GM19324 (cell line): ENCODE data around the gene CLEC16A.
"Not testable (repeated sequence)": the region's sequence is repeated elsewhere in the genome, so short reads cannot be mapped to it uniquely, and the experiment has no call there.

Experiments
- ATAC-seq: cut with Tn5 transposase; IDR thresholded peaks from one replicate; pipeline ENCODE4 v1.9.1; 2021; ENCODE audit warnings: mild to moderate bottlenecking, moderate library complexity; ENCODE audit not compliant: unreplicated experiment, low FRiP score

CLEC16A gene

DNA sequence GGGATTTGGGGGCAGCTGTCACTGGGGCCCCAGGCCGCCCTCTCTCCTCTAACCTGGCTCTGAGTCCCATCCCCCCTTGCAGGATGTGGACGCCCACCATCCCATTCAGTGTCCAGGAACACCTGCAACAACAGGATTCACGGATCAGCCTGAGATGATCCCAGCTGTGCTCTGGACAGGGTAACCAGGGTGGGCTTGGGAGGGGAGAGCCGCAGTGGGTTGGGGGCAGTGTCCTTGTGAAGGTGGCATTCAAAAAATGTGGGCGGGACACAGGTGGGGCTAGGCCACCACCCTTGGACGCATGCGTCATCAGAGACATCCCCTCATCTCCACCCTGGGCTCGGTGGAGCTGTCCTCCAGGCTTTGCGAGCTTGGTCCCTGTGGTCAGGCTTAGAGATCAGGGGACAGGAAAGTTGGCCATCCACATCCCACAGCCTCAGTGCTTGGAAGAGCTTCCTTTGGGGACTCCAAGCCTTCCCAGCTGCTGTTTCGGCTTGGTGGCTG is 21.2 kb upstream of the CLEC16A start:
- no peak for ATAC-seq

DNA sequence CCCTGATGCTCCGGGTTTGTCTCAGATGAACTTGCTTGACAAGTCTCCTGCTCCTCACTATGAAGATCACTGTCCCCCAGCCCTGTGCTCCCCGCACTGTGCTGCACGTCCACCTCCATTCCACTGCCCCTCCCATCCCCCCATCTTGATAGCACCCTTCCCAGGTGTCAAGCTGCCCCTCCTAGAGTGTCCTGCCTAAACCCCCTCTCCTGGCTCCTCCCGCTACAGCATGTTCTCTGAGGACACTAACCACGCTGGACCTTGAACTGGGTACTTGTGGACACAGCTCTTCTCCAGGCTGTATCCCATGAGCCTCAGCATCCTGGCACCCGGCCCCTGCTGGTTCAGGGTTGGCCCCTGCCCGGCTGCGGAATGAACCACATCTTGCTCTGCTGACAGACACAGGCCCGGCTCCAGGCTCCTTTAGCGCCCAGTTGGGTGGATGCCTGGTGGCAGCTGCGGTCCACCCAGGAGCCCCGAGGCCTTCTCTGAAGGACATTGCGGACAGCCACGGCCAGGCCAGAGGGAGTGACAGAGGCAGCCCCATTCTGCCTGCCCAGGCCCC is 20.6 kb upstream of the CLEC16A start:
- no peak for ATAC-seq

DNA sequence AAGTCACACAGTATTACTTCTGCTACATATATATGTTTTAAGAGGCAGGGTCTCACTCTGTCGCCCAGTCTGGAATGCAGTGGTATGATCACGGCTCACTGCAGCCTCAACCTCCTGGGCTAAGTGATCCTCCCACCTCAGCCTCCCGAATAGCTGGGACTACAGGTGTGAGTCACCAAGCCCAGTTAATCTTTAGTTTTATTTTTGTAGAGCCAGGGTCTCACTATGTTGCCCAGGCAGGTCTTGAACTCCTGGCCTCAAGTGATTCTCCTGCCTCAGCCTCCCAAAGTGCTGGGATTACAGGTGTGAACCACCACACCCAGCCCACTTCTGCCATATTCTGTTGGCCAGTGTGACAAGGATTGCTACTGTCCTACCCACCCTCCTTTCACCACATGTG is 19.1 kb upstream of the CLEC16A start:
- ATAC-seq: not testable (repeated sequence)

DNA sequence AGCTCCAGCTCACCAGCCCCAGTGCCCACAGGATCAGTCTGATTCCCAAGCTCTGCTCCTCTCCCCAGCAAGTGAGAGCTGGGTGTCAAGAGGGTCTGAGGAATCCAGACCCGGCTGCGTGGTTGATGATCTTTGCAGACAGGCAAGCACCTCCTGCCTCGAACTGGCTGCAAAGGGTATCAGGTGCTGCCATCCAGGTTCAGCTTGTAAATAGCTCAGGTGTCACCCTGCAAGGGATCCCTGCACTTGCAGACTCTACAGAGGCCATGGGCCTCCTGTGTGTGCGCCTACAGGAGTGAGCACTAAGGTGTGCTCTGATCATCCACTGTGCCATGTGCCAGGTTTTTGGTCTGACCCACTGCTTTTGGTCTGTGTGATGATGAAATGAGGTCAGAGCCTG is 18.3 kb upstream of the CLEC16A start:
- no peak for ATAC-seq

DNA sequence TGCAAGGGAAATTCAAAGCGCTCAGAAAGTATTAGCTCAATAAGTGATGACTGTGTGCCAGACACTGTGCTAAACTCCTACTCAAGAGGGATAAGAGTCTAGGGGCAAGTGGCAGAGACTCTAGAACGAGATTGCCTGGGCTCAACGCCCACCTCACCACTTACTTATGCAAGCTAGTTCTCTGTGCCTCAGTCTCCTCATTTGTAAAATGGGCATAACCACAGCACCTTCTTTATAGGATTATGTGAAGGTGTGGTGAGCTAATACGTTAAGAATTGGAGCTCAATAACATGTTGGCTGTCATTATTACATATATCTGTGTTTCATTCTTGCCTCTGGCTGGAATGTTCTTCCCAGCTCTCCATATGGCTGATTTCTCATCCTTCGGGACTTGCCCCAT is 17.5 kb upstream of the CLEC16A start:
- ATAC-seq: no peak

DNA sequence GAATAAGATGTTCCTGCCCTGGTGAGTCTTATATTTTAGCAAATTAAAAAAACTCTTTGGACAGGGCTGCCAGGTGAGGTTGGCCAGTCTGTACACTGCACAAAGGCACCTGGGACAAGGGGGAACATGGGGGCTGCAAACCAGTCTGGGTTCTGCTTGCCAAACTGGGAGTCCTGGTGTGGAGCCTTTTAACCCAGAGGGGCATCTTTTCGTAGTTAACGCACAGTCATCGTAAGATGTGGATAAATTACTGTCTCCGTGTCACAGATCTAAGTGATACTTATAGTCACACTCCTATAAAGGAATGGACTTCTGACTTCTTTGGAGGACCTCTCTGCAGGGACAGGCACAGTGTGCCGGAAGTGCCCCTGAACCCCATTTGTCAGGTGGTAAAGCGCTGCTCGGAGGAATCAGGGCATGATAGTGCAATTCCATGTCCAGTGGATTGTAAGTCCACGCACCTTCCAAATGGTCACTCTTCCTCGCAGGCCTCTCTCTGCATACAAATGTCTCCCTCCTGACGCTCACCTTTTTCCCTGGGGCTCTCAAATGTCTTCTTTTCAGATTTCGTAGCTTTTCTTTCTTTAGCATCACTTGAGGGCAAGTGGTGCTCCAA is 16.8 kb upstream of the CLEC16A start:
- ATAC-seq: no peak

DNA sequence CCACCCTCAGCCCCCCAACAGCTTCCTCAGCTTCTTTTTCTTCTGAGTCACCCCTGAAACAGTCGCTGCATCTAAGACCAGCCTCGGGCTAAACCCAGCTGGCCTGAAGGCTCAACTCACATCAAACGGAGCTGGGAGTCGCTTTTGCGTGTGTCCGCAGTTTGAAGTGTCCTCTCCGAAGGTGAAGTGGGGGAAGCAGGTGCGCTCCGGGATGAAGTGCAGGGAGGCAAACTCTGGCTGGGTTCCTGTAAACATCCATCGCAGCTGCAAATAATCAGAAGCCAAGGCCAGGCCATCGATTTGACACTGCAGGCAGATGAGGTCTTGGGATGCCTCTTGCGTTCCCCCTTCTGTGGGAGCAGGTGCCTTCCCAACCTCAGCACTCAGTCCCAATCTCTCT is 15.3 kb upstream of the CLEC16A start:
- not testable (repeated sequence) for ATAC-seq

DNA sequence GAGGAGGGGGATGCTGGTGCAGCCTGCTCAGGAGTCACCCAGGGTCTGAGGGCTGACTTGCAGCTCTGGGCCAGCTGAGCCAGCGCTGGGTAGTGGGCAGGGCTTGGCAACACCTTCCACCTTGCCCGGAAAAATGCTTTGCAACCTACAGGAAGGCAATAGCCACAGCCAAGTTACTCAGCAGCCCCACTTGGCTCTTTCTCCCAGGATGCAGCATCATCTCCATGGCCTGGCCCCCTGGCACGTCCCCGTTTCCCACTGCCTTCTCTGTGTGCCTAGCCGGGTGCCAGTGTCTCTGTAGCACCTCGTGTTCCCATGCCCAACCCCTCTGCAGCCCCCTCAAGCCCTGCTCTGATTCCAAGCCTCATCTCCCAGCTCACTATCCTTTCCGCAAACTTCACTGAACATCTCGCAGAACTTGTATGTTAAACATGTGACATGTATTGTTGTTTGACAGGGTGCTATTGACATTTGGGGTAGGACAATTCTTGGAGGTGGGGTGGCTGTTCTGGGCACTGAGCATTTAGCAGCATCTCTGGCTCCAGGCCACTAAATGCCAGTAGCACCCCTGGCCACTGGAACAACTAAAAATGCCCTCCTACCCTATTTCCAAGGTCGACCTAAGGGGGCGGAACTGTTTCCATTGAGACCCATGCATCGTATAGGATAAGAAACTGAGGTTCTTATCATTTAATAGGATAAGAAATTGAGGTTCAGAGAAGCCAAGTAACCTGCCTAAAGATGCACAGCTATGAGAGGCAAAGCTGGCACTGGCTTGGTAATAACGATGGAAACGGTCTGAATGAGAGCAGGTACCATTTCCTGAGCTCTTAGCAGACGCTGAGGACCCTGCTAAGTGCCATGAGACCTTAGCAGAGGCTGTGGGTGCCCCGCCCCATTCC is 14.3 kb upstream of the CLEC16A start:
- no peak for ATAC-seq

DNA sequence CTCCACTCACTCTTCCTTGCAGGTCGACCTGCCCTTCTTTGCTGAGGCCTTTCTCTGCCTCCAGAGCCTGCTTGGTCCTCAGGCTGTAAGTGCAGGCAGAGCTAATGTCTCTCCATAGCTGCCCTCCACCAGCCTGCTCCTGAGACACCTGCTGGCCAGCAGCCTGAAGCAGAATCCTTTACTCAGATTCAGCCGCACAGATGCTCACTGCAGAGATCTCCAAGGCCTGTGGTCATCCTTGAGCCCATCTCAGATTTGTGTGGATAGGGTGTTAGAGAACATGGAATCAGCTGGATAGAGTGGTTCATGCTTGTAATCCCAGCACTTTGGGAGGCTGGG is 13.6 kb upstream of the CLEC16A start:
- no peak for ATAC-seq

DNA sequence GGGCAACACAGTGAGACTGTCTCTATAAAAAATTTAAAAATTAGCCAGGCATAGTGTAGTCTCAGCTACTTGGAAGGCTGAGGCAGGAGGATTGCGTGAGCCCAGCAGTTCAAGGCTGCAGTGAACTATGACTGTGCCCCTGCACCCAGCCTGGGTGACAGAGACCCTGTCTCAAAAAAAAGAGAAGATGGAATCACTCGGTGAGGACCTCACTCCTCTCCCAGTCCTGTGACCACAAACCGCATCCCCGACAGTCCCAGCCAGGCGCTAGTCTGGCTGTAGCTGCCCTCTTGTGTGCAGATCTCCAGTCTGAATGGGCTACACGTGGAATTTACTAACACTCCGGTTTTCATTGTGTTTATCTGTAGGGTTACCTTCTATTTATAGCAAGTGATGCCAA is 13.2 kb upstream of the CLEC16A start:
- no peak for ATAC-seq

DNA sequence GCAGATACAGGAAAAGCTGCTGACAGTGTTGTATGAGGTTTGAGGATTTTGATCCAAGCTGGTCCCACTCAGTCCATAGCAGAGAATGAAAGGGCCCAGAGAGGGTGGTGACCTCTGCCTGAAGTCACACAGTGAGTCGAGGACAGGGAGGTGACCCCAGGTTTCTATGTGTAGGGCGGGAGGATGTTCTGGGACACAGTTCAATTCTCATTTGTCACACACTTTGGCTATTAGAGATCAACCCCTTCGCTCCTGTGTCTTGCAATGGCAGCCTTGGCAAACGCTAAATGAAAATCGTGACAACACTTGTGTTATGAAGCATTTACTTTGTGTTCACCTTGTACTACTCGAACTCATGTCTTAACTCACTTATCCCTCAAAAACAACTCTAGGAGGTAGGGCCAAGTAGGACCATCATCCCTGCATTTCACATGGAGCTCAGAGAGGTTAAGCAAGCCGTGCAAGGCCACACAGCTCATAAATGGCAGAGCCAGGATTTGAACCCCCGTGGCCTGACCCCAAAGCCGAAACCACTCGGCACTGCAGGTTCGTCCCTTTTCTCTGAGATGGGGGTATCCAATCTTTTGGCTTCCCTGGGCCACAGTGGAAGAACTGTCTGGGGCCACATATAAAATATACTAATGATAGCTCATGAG is 12.3 kb upstream of the CLEC16A start:
- ATAC-seq: no peak

DNA sequence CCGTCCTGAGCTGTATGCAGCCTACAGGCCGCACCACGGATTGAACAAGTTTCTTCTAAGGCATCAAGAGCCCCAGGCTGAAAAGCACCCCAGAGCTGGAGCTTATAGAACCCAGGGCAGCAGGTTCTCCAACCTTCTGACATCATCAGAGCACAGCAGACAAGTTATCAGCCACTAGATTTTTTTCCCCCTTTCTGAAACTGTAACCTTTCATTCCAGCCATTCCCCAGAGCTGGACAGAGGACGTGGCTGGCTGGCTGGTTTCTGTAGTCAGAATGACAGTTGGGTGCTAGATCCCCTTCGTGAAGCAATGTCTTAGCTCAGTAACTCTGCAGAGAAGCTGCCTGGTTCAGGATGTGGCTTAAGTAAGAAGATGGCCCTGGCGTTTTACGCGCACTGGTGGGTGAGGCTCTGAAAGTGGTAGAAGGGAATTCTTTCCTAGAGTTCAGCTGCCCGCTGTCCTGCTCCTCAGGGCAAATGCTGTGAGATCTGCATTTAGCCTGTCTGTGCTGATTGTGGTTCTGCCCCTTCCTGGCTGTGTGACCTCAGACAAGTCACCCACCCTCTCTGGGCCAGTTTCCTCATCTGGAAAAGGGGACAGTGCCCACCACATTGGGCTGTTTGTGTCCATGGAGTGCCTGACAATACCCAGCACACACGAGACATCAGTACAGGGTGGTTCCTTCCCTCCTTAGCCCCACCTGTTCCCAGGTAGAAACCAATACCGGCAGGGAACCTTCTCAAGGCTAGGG is 11.2 kb upstream of the CLEC16A start:
- no peak for ATAC-seq

DNA sequence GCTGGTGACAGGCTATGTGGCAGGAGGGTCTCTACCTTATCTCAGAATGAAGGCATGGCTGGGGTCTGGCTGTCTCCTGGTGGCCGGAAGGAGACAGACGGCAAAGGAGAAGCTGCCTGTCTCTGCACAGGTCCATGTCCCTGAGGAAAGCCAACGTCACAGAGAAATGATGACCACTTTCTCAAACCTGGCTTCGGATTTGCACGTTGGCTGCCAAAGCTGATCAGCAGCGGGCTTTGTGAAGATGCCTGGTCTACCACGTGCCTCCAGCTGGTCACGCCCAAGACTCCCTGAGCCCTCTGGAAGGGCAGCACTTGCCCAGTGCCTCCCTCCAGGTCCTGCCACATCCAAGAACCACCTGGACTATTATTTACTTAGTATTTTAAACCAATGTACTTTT is 10.5 kb upstream of the CLEC16A start:
- no peak for ATAC-seq

DNA sequence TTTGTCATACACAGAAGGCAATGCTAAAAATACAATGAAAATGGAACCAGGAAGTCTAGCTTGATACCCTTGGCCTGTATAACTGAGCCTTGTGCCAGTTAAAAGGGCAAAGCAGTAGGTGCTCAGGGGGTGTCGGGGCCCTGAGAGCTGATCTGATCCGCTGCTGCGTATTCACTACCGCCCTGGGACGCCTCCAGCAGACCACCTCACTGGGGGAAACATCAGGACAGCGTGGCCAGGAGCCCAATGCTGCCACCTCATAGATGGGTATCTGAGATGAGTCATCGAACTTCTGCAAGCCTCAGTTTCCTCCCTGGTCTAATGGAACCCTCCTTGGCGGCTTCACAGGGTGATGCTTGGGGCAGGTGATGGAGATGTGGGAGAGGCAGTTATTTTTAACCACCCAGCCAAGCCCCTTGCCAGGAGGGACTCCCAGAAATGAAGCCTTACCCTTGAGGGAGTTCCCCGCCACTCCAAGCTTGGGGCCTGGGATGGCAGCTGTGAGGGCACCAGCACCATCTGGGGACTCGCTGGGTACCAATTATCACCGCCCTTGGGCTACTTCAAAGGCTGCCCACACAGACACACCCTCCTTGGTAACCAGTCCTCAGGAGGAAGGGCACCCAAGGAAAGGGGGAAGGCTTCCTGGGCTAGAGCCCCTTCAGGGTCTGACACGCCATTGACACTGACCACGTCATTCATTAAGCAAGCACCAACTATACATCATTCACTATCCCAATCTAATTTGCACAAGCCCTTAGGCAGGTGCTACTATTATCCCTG is 9.8 kb upstream of the CLEC16A start:
- ATAC-seq: no peak

DNA sequence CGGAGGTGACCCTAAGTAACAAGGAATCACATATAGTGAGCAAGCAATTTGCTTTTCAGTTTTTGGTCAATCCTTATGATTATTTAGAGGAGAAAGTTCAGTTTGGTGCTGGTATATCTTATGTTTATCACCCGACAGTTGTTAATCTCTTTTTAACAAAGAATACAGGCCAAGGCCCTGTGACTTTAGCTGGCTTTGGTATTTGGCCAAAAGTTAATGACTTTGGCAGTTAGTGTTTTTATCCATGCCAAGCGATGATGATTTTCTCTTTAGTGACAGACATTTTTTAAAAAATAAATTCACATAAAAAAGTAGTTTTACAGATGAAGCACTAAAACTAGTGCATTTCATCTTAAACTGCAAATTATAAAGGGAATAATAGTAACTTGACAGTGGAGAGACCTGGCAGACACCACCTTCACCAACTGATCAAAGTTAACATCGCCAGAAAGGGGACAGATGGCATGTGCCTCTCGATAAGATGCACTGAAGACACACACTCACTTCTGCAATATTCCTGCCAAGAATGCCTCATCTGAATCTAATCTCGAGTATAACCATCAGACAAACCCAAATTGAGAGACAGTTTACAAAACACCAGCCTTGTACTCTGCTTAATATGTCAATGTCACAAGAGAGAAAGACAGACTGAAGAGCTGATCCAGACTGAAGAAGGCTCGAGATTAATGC is 9.0 kb upstream of the CLEC16A start:
- no peak for ATAC-seq

DNA sequence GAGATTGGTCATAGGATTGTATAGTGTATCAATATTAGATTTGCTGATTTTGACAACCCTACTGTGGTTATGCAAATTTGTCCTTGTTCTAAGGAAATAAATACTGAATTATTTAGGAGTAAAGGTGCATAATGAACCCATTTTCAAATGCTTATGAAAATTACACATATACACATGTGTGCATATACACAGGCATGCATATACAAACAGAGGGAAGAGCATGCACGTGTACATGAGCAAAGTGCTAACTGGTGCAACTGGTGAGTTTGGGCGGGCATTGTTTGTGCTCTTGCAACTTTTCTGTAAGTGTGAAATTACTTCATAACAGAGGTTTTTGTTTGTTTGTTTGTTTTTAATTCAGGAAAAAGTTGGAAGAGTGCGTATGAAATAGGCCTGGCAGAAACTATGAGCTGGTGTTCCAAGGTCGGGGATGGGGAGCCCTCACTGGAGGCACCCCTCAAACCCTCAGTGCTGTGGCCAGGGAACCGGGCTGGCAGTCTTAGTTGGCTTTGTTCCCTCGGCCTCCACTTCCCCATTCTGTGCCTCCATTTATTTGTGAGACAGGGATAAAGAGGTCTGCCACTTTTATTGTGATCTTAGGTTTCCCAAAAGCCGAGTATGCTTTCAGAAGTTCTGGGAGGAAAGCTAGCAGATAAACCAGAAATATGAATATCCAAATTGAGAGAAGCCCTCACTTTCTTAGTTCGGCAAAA is 7.9 kb upstream of the CLEC16A start:
- ATAC-seq: no peak

DNA sequence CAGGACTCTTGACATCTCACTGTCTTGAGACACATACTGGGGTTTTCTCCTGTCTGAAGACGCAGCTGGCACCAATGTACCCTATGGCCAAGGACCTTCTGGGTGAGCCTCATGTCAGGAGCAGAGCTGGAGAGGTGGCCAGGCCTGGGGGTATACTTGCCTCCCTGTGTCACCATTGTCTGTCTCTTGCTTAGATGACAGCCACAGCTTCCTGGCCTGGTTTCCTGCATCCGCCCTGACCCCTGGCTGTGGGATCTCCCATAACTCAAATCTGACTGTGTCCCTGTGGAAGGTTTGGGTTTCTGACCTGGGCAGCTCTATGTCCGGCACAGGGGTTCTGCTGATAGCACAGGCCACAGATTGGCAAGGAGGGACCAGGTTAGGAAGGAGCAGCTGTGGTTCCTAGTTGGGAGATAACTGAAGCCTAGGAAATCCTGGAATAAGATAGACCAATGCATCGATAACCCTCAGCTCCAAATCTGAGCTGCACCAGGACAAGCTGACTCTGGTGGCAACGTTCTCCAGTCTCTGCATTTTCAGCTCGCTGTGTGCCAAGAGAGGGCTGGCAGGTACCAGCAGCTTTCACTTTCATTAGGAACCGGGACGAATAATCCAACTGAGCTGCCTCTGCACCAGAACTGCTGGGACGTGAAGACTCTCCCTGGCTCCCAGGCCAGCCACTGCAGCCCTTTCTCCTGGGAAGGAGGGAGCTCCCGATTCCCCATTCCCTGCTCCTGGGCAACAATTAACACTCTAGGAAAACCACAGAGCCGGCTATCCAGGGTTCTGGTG is 7.1 kb upstream of the CLEC16A start:
- no peak for ATAC-seq

DNA sequence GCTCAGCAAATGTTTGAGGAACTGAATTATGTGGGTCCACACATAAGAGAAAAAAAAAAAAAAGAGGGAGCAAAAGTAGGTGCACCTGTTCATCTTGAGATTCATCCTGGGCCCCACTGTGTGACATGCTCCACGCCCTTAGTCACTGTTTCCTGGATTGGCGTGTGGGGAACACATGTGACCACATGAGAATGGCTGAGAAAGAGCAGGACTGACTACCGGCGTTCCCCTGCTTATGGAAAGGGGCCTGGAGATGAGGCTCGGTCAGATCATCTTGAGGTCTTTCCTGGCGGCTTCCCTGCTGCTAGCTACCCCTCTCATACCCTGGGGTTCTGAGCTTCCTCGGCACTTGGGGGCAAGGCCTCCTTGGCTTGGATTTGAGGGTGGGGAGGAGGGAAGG is 6.0 kb upstream of the CLEC16A start:
- no peak for ATAC-seq
